HepG2 (cell line): ENCODE measurements around the gene SLC16A3. TPM values are rescaled to one million over a fixed set of nuclear protein-coding genes. Genes with fewer than 3 reads are reported as not detected.

Experiments
- ATF7-NPFF ChIP-seq: sonication (generic); formaldehyde crosslinking; IDR thresholded peaks from 2 replicates; pipeline ENCODE4 v1.8.1; 2023; ENCODE audit warnings: mild to moderate bottlenecking, low read depth, missing genetic modification reagents, moderate library complexity
- CAMTA2 ChIP-seq: sonication (generic); formaldehyde crosslinking; IDR thresholded peaks from 2 replicates; pipeline ENCODE4 v1.4.0; 2020; ENCODE audit warnings: mild to moderate bottlenecking, missing genetic modification reagents, borderline replicate concordance
- NCOA2 ChIP-seq: sonication (generic); formaldehyde crosslinking; IDR thresholded peaks from 2 replicates; pipeline ENCODE4 v1.8.0; 2022; ENCODE audit warnings: inconsistent platforms
- NFE2L2 ChIP-seq: fragments of 150-350 bp; IDR thresholded peaks from 2 replicates; pipeline ENCODE4 v1.6.1; 2014; ENCODE audit warnings: low read length
- NFIC ChIP-seq: IDR thresholded peaks from 2 replicates; pipeline ENCODE4 v1.6.1; 2012; ENCODE audit warnings: mild to moderate bottlenecking, low read length, inconsistent platforms
- NFKB2 ChIP-seq: sonication (generic); formaldehyde crosslinking; IDR thresholded peaks from 2 replicates; pipeline ENCODE4 v1.4.0; 2020; ENCODE audit warnings: missing genetic modification reagents, borderline replicate concordance
- PHF20 ChIP-seq: sonication (generic); formaldehyde crosslinking; IDR thresholded peaks from 2 replicates; pipeline ENCODE4 v1.5.0; 2020; ENCODE audit warnings: mild to moderate bottlenecking, missing genetic modification reagents
- POLR2A ChIP-seq, 2 experiments: IDR thresholded peaks; 2 replicates each; pipeline ENCODE4 v1.6.1; 2011; ENCODE audit warnings: low read depth in 2 of 2, low read length in 2 of 2, mild to moderate bottlenecking in 1 of 2, moderate library complexity in 1 of 2; ENCODE audit not compliant: insufficient read depth in 1 of 2
- RARG ChIP-seq: sonication (generic); formaldehyde crosslinking; IDR thresholded peaks from 2 replicates; pipeline ENCODE4 v1.4.0; 2020; ENCODE audit warnings: low read depth, mild to moderate bottlenecking, missing genetic modification reagents
- RFX5 ChIP-seq: IDR thresholded peaks from 2 replicates; pipeline ENCODE4 v1.6.1; 2011; ENCODE audit warnings: low read depth, low read length, improper control_type of control experiment
- SIX4 ChIP-seq: sonication (generic); formaldehyde crosslinking; IDR thresholded peaks from 2 replicates; pipeline ENCODE4 v1.4.0; 2020; ENCODE audit warnings: missing genetic modification reagents
- SRSF4 ChIP-seq: fragments of 200-400 bp; formaldehyde crosslinking; IDR thresholded peaks from one replicate; pipeline ENCODE4 v1.6.1; 2018; ENCODE audit warnings: mild to moderate bottlenecking, low read depth, low read length, moderate library complexity; ENCODE audit not compliant: poor library complexity, severe bottlenecking
- ZNF274 ChIP-seq: sonication (generic); formaldehyde crosslinking; IDR thresholded peaks from 2 replicates; pipeline ENCODE4 v1.5.1; 2020; ENCODE audit warnings: mild to moderate bottlenecking, missing genetic modification reagents
- ZNF567 ChIP-seq: sonication (generic); formaldehyde crosslinking; IDR thresholded peaks from 2 replicates; pipeline ENCODE4 v1.8.1; 2023; ENCODE audit warnings: mild to moderate bottlenecking, missing genetic modification reagents, borderline replicate concordance
- ZNF674 ChIP-seq: sonication (generic); formaldehyde crosslinking; IDR thresholded peaks from 2 replicates; pipeline ENCODE4 v1.5.0; 2020; ENCODE audit warnings: low read depth, mild to moderate bottlenecking, missing genetic modification reagents
- ZNF773 ChIP-seq: sonication (generic); formaldehyde crosslinking; IDR thresholded peaks from 2 replicates; pipeline ENCODE4 v1.4.0; 2020; ENCODE audit warnings: missing genetic modification reagents, borderline replicate concordance
- ZSCAN21 ChIP-seq: sonication (generic); formaldehyde crosslinking; IDR thresholded peaks from 2 replicates; pipeline ENCODE4 v1.8.0; 2022; ENCODE audit warnings: mild to moderate bottlenecking, missing genetic modification reagents, moderate library complexity, borderline replicate concordance
- ZSCAN22 ChIP-seq: sonication (generic); formaldehyde crosslinking; IDR thresholded peaks from 2 replicates; pipeline ENCODE4 v1.4.0; 2020; ENCODE audit warnings: mild to moderate bottlenecking, missing genetic modification reagents
- polyA plus RNA-seq, 8 experiments: library from polyadenylated mRNA; depleted of rRNA in 3 of 8; stranded (reverse) in 7 of 8; unstranded in 1 of 8; fragments of >200 nt; fragmentation: Illumina TruSeq in 4 of 8; extraction: Trizol in 4 of 8; gene quantifications; 2 replicates each; pipeline versions ENCODE4 v1.2.1 to v1.2.3, GENCODE V29; 2011 to 2016; ENCODE audit warnings: low read depth in 4 of 8, missing spikeins in 1 of 8, mixed read lengths in 1 of 8; ENCODE audit not compliant: insufficient read depth in 1 of 8
- total RNA-seq, 5 experiments: library from RNA; depleted of rRNA; stranded (reverse); fragments of >200 nt; fragmentation: Illumina TruSeq; extraction: Trizol; gene quantifications; 2 replicates each; pipeline ENCODE4 v1.2.3, GENCODE V29; 2016; ENCODE audit warnings: low read depth in 1 of 5
- TF ChIP-seq, protein P1 (sequence below): sonication (generic); formaldehyde crosslinking; IDR thresholded peaks from 2 replicates; pipeline ENCODE4 v1.9.0; 2021; ENCODE audit warnings: missing genetic modification reagents, mild to moderate bottlenecking, borderline replicate concordance
- TF ChIP-seq, protein P2 (sequence below): sonication (generic); formaldehyde crosslinking; IDR thresholded peaks from 2 replicates; pipeline ENCODE4 v1.4.0; 2020; ENCODE audit warnings: mild to moderate bottlenecking, missing genetic modification reagents
- TF ChIP-seq, protein P3 (sequence below): sonication (generic); formaldehyde crosslinking; IDR thresholded peaks from 2 replicates; pipeline ENCODE4 v1.5.1; 2020; ENCODE audit warnings: mild to moderate bottlenecking, missing genetic modification reagents, borderline replicate concordance
- TF ChIP-seq, protein P4 (sequence below): sonication (generic); formaldehyde crosslinking; IDR thresholded peaks from 2 replicates; pipeline ENCODE4 v1.9.0; 2022; ENCODE audit warnings: missing genetic modification reagents, mild to moderate bottlenecking, borderline replicate concordance
- TF ChIP-seq, protein P5 (sequence below): sonication (generic); formaldehyde crosslinking; IDR thresholded peaks from 2 replicates; pipeline ENCODE4 v1.8.1; 2023; ENCODE audit warnings: mild to moderate bottlenecking, inconsistent platforms, moderate library complexity, missing genetic modification reagents, borderline replicate concordance

Gene SLC16A3
- total and polyA plus RNA-seq, 2 of the 13 experiments (the other 11 are each of a cell fraction or from before 2014, with no cell fraction given), result 242 to 349 TPM

DNA sequence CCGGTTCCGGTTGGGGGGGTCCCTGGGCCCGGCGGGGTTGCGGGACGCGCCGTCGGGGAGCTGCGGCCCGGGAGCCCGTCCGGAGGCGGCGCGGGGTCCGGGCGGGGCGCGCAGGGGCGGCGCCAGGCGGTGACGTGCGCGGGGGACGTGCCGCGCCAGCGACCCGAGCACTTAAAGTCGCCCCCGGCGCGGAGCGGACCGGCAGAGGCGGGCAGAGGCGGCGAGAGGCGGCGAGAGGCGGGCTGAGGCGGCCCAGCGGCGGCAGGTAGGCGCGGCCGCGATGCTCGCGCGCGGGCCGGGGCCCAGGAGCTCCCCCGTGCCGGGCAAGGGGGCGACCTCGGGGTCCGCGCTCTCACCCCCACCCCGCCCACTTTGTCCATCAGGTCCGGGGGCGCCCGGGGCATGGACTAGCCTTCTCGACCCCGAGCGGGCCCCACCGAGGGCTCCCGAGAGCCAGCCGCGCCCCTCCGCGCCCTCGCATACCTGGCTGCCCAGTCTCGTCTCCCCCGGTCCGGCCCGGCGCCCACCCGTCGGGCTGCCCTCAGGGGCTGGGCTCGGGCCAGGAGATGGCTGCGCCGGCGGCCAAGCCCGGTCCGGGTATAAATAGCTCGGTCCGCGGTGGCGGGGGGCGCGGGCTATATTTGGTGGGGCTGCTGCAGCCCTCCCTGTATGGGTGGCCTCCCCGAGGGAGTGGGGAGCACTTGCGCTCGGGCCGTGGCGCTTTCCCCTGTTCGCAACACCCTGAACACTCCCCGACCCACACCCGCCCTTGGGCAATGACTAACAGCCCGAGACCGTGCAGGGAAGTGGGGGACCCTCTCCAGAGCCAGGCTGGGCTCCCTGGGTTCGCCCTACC lies at the start of gene SLC16A3 (continued):
- TF ChIP-seq, protein P1, sequence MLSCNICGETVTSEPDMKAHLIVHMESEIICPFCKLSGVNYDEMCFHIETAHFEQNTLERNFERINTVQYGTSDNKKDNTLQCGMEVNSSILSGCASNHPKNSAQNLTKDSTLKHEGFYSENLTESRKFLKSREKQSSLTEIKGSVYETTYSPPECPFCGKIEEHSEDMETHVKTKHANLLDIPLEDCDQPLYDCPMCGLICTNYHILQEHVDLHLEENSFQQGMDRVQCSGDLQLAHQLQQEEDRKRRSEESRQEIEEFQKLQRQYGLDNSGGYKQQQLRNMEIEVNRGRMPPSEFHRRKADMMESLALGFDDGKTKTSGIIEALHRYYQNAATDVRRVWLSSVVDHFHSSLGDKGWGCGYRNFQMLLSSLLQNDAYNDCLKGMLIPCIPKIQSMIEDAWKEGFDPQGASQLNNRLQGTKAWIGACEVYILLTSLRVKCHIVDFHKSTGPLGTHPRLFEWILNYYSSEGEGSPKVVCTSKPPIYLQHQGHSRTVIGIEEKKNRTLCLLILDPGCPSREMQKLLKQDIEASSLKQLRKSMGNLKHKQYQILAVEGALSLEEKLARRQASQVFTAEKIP (CRISPR knock-in tag), result no peak
- peak; percentile 55; the same call in 1 of the 2 replicates for TF ChIP-seq NFKB2 (CRISPR knock-in tag)
- no peak; the same call in 1 of the 2 replicates for TF ChIP-seq ZNF274
- TF ChIP-seq, protein P2, sequence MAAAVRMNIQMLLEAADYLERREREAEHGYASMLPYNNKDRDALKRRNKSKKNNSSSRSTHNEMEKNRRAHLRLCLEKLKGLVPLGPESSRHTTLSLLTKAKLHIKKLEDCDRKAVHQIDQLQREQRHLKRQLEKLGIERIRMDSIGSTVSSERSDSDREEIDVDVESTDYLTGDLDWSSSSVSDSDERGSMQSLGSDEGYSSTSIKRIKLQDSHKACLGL (CRISPR knock-in tag), result no peak; the same call in 1 of the 2 replicates
- TF ChIP-seq, protein P3, sequence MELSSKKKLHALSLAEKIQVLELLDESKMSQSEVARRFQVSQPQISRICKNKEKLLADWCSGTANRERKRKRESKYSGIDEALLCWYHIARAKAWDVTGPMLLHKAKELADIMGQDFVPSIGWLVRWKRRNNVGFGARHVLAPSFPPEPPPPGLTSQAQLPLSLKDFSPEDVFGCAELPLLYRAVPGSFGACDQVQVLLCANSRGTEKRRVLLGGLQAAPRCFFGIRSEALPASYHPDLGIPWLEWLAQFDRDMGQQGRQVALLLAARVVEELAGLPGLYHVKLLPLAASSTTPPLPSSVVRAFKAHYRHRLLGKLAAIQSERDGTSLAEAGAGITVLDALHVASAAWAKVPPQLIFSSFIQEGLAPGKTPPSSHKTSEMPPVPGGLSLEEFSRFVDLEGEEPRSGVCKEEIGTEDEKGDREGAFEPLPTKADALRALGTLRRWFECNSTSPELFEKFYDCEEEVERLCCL (CRISPR knock-in tag), result 0 out of 2 replicates have a peak, but pooled peaks have one; percentile 84
- peak; percentile 82 for TF ChIP-seq SRSF4
- no peak for TF ChIP-seq RARG
- TF ChIP-seq SIX4 (CRISPR knock-in tag), result no peak
- no peak for TF ChIP-seq CAMTA2
- 0 out of 2 replicates have a peak, but pooled peaks have one; percentile 83 for TF ChIP-seq ATF7-NPFF (CRISPR knock-in tag)
- TF ChIP-seq ZNF567 (CRISPR knock-in tag), result no peak
- TF ChIP-seq ZSCAN21 (CRISPR knock-in tag), result peak; percentile 70
- TF ChIP-seq, protein P4, sequence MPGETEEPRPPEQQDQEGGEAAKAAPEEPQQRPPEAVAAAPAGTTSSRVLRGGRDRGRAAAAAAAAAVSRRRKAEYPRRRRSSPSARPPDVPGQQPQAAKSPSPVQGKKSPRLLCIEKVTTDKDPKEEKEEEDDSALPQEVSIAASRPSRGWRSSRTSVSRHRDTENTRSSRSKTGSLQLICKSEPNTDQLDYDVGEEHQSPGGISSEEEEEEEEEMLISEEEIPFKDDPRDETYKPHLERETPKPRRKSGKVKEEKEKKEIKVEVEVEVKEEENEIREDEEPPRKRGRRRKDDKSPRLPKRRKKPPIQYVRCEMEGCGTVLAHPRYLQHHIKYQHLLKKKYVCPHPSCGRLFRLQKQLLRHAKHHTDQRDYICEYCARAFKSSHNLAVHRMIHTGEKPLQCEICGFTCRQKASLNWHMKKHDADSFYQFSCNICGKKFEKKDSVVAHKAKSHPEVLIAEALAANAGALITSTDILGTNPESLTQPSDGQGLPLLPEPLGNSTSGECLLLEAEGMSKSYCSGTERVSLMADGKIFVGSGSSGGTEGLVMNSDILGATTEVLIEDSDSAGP (CRISPR knock-in tag), result no peak
- TF ChIP-seq RFX5, result no peak
- no peak for TF ChIP-seq NCOA2 (CRISPR knock-in tag)
- TF ChIP-seq POLR2A (IDR thresholded peaks at IDR 0.05; ENCODE audit: insufficient read depth in 1 of 2, low read depth in 2 of 2, low read length in 2 of 2), result peak in 1 of 2 experiments; percentile 96; a peak in 2 of 4 replicates
- no peak for TF ChIP-seq ZNF674
- TF ChIP-seq NFIC, result no peak
- peak; percentile 77; the same call in 1 of the 2 replicates for TF ChIP-seq ZNF773
- TF ChIP-seq ZSCAN22 (CRISPR knock-in tag), result no peak
- no peak for TF ChIP-seq NFE2L2
- TF ChIP-seq, protein P5, sequence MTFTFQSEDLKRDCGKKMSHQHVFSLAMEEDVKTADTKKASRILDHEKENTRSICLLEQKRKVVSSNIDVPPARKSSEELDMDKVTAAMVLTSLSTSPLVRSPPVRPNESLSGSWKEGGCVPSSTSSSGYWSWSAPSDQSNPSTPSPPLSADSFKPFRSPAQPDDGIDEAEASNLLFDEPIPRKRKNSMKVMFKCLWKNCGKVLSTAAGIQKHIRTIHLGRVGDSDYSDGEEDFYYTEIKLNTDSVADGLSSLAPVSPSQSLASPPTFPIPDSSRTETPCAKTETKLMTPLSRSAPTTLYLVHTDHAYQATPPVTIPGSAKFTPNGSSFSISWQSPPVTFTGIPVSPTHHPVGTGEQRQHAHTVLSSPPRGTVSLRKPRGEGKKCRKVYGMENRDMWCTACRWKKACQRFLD (CRISPR knock-in tag), result no peak
- no peak for TF ChIP-seq PHF20 (CRISPR knock-in tag)
